HepG2 (cell line): Measurements from ENCODE around the gene SF1. TPM values are rescaled to one million over a fixed set of nuclear protein-coding genes. Genes with fewer than 3 reads are reported as not detected.

ENCODE experiments used
- ATAC-seq: fragments of 200-7000 bp; cut with Tn5 transposase; 3 replicates; pipeline ENCODE4 v1.9.1; 2020; ENCODE audit warnings: mild to moderate bottlenecking, moderate library complexity
- BruUV-seq: library from RNA; stranded (reverse); fragments of 400-500 nt; replicated peaks from 2 replicates; lab custom pipeline; 2021; lab: Mats Ljungman, UMichigan
- CTCF ChIA-PET: fragments of 300-600 bp; formaldehyde crosslinking; extraction: SDS; loops from one replicate; lab custom pipeline; 2021; ENCODE audit warnings: low total read pairs, inconsistent platforms, low intra/inter-chr PET ratio; lab: Yijun Ruan, JAX
- POLR2A ChIA-PET: fragments of 350-600 bp; sonication (Branson Sonifier 250); formaldehyde crosslinking; loops from one replicate; lab custom pipeline; 2020; ENCODE audit warnings: antibody characterized with exemption, inconsistent platforms; lab: Yijun Ruan, JAX
- DNase-seq: peaks from one replicate; pipeline ENCODE4 v3.0.0-alpha.2; 2015; ENCODE audit warnings: low spot score
- FAIRE-seq: peaks from 3 replicates; lab custom pipeline; 2011; peaks lifted over from hg19 to GRCh38; lab: Jason Lieb, UNC
- H2AFZ ChIP-seq: one replicate; pipeline ENCODE4 v1.6.1; 2011; ENCODE audit warnings: low read length, inconsistent platforms
- H3K27ac ChIP-seq: fragments of 300-600 bp; 3 replicates; pipeline ENCODE4 v1.8.0; 2011; ENCODE audit warnings: mixed run types, mild to moderate bottlenecking, mixed read lengths, low read length, inconsistent platforms; ENCODE audit not compliant: insufficient read depth; ENCODE audit errors: extremely low read length
- H3K27me3 ChIP-seq, 2 experiments: fragments of 200-600 bp in 1 of 2; 2 replicates in 1 of 2; 3 replicates in 1 of 2; pipeline versions ENCODE4 v1.6.0 to v1.8.0; 2011; ENCODE audit warnings: low read length in 2 of 2, mild to moderate bottlenecking in 2 of 2, moderate library complexity in 2 of 2, inconsistent platforms in 1 of 2; ENCODE audit not compliant: insufficient read depth in 2 of 2, control insufficient read depth in 1 of 2
- H3K36me3 ChIP-seq, 2 experiments: fragments of 200-600 bp in 1 of 2; replicated peaks in 1 of 2; 2 replicates in 1 of 2; 3 replicates in 1 of 2; pipeline versions ENCODE4 v1.5.1 to v1.8.0; 2011; ENCODE audit warnings: low read length in 2 of 2, inconsistent platforms in 1 of 2; ENCODE audit not compliant: insufficient read depth in 2 of 2, control insufficient read depth in 1 of 2
- H3K4me1 ChIP-seq: 2 replicates; pipeline ENCODE4 v1.5.1; 2012; ENCODE audit warnings: low read length, inconsistent platforms; ENCODE audit not compliant: insufficient read depth
- H3K4me2 ChIP-seq: 2 replicates; pipeline ENCODE4 v1.6.0; 2011; ENCODE audit warnings: low read depth, low read length, inconsistent platforms
- H3K4me3 ChIP-seq, 3 experiments: fragments of 200-600 bp in 1 of 3; sonication (generic), shearing (Covaris generic) in 1 of 3; replicated peaks in 1 of 3; 2 replicates each; pipeline ENCODE4 v1.5.1; 2011 to 2016; ENCODE audit warnings: low read length in 3 of 3, inconsistent platforms in 2 of 3, low read depth in 2 of 3, mild to moderate bottlenecking in 2 of 3, control low read depth in 1 of 3, mixed read lengths in 1 of 3; ENCODE audit not compliant: insufficient read depth in 1 of 3
- H3K79me2 ChIP-seq: one replicate; pipeline ENCODE4 v1.6.1; 2011; ENCODE audit warnings: low read length, inconsistent platforms; ENCODE audit not compliant: insufficient read depth
- H3K9ac ChIP-seq: 2 replicates; pipeline ENCODE4 v1.6.0; 2011; ENCODE audit warnings: mild to moderate bottlenecking, low read depth, low read length, inconsistent platforms; ENCODE audit not compliant: insufficient read depth
- H3K9me3 ChIP-seq: 2 replicates; pipeline ENCODE4 v1.5.1; 2012; ENCODE audit warnings: mild to moderate bottlenecking, low read length
- H4K20me1 ChIP-seq: 2 replicates; pipeline ENCODE4 v1.6.0; 2011; ENCODE audit warnings: inconsistent platforms, mild to moderate bottlenecking, low read length, moderate library complexity; ENCODE audit not compliant: insufficient read depth
- ATF2 ChIP-seq: sonication (generic); formaldehyde crosslinking; IDR thresholded peaks from 2 replicates; pipeline ENCODE4 v1.4.0; 2020; ENCODE audit warnings: missing genetic modification reagents
- CREB1 ChIP-seq, 2 experiments: fragments of 450-650 bp in 1 of 2; IDR thresholded peaks; 2 replicates each; pipeline ENCODE4 v1.6.1; 2016 to 2017; ENCODE audit warnings: control low read depth in 1 of 2, mild to moderate bottlenecking in 1 of 2, missing compliant biosample characterization in 1 of 2, missing genetic modification characterization in 1 of 2
- FOXJ3 ChIP-seq: sonication (generic); formaldehyde crosslinking; IDR thresholded peaks from 2 replicates; pipeline ENCODE4 v1.4.0; 2020; ENCODE audit warnings: missing genetic modification reagents, mild to moderate bottlenecking, borderline replicate concordance
- HNRNPL ChIP-seq: fragments of 200-400 bp; formaldehyde crosslinking; IDR thresholded peaks from 2 replicates; pipeline ENCODE4 v1.6.1; 2017; ENCODE audit warnings: mild to moderate bottlenecking, low read depth, low read length
- MED1 ChIP-seq: sonication (generic); formaldehyde crosslinking; IDR thresholded peaks from 2 replicates; pipeline ENCODE4 v1.4.0; 2020; ENCODE audit warnings: missing genetic modification reagents
- NR1H2 ChIP-seq: sonication (generic); formaldehyde crosslinking; IDR thresholded peaks from 2 replicates; pipeline ENCODE4 v1.8.1; 2022; ENCODE audit warnings: low read depth, missing genetic modification reagents, borderline replicate concordance
- POGZ ChIP-seq: sonication (generic); formaldehyde crosslinking; IDR thresholded peaks from 2 replicates; pipeline ENCODE4 v1.4.0; 2020; ENCODE audit warnings: mild to moderate bottlenecking, missing genetic modification reagents
- TEAD3 ChIP-seq: optimal IDR thresholded peaks from 2 replicates; pipeline ENCODE3; 2016; ENCODE audit warnings: borderline replicate concordance
- ZBTB1 ChIP-seq: sonication (generic); formaldehyde crosslinking; IDR thresholded peaks from 2 replicates; pipeline ENCODE4 v1.4.0; 2020; ENCODE audit warnings: missing genetic modification reagents, borderline replicate concordance
- ZNF18 ChIP-seq: sonication (generic); formaldehyde crosslinking; IDR thresholded peaks from 2 replicates; pipeline ENCODE4 v1.8.0; 2022; ENCODE audit warnings: mild to moderate bottlenecking, missing genetic modification reagents; ENCODE audit not compliant: insufficient replicate concordance
- ZNF891 ChIP-seq: sonication (generic); formaldehyde crosslinking; IDR thresholded peaks from 2 replicates; pipeline ENCODE4 v1.5.0; 2020; ENCODE audit warnings: mild to moderate bottlenecking, missing genetic modification reagents
- ZXDC ChIP-seq: sonication (generic); formaldehyde crosslinking; IDR thresholded peaks from 2 replicates; pipeline ENCODE4 v1.5.0; 2020; ENCODE audit warnings: mild to moderate bottlenecking, missing genetic modification reagents
- WGBS: methylation state at CpG from one replicate; pipeline ENCODE4 v1.1.6; 2017; ENCODE audit warnings: low lambda C conversion rate; 5-methylcytosine and 5-hydroxymethylcytosine counted together
- in situ Hi-C: cut with HindIII; loops from 2 replicates; pipeline ENCODE4 v1.10.0; 2017; ENCODE audit warnings: low pct_unique_long_range_greater_than_20kb; ENCODE audit not compliant: extremely low pct_ligation_motif_present
- intact Hi-C: fragments of 100-400 bp; cut with micrococcal nuclease; formaldehyde crosslinking; loops from one replicate; pipeline ENCODE4 v1.10.0; 2022; ENCODE audit not compliant: unreplicated experiment
- polyA plus RNA-seq, 8 experiments: library from polyadenylated mRNA; depleted of rRNA in 3 of 8; stranded (reverse) in 7 of 8; unstranded in 1 of 8; fragments of >200 nt; fragmentation: Illumina TruSeq in 4 of 8; extraction: Trizol in 4 of 8; gene quantifications; 2 replicates each; pipeline versions ENCODE4 v1.2.1 to v1.2.3, GENCODE V29; 2011 to 2016; ENCODE audit warnings: low read depth in 4 of 8, missing spikeins in 1 of 8, mixed read lengths in 1 of 8; ENCODE audit not compliant: insufficient read depth in 1 of 8
- total RNA-seq, 5 experiments: library from RNA; depleted of rRNA; stranded (reverse); fragments of >200 nt; fragmentation: Illumina TruSeq; extraction: Trizol; gene quantifications; 2 replicates each; pipeline ENCODE4 v1.2.3, GENCODE V29; 2016; ENCODE audit warnings: low read depth in 1 of 5

The SF1 gene
- total and polyA plus RNA-seq, 2 of the 13 experiments (the other 11 are each of a cell fraction or from before 2014, with no cell fraction given) = 55.5 to 70.4 TPM

GRCh38 chr11:64717268-64717578, 61.1 kb downstream of the SF1 start:
- TF ChIP-seq CREB1 (IDR thresholded peaks at IDR 0.05) (0 out of 2 replicates have a peak, but pooled peaks have one; percentile 3), CREB1 (CRISPR knock-in tag; IDR thresholded peaks at IDR 0.05) (no peak), NR1H2 (CRISPR knock-in tag) (no peak)
- in situ Hi-C loops = no loop called here
- Histone ChIP-seq H3K4me3 (no peak overlapping the region), H3K27me3 (peaks cover 7 to 74% of the 10 kb centered on the region in 2 experiments; a peak in 4 of 5 replicates), H3K79me2 (no peaks in the 10 kb centered on the region), H3K4me1 (no peaks in the 10 kb centered on the region), H4K20me1 (no peaks in the 10 kb centered on the region), H3K27ac (no peak overlapping the region), H3K9me3 (no peaks in the 10 kb centered on the region), H3K9ac (no peak overlapping the region), H3K36me3 (no peaks in the 10 kb centered on the region), H2AFZ (no peak overlapping the region), H3K4me2 (no peak overlapping the region)
- ChIA-PET POLR2A (no interaction called here), CTCF (no interaction called here)
- DNase-seq = no peak
- no TSS peak for BruUV-seq
- intact Hi-C loops = no loop called here
- WGBS = 13% methylated on average over 3 of the region's 4 CpGs
- FAIRE-seq = no peak
- peak; percentile 18; the same call in 1 of the 3 replicates for ATAC-seq

- Histone ChIP-seq H2AFZ (no peak overlapping the region), H3K4me3 (no peak overlapping the region), H3K79me2 (no peaks in the 10 kb centered on the region), H3K4me1 (no peaks in the 10 kb centered on the region), H3K9me3 (no peaks in the 10 kb centered on the region), H3K4me2 (no peak overlapping the region), H3K27me3 (peaks cover 7 to 70% of the 10 kb centered on the region in 2 experiments; a peak in 4 of 5 replicates), H3K27ac (no peak overlapping the region), H4K20me1 (no peaks in the 10 kb centered on the region), H3K9ac (no peak overlapping the region), H3K36me3 (no peaks in the 10 kb centered on the region)
- no peak for DNase-seq
- in situ Hi-C loops = no loop called here
- CTCF ChIA-PET = no interaction called here
- no peak for ATAC-seq
- 12% methylated on average over 10 of the region's 21 CpGs for WGBS
- POLR2A ChIA-PET = no interaction called here
- intact Hi-C loops = no loop called here
- no TSS peak for BruUV-seq
- no peak for TF ChIP-seq TEAD3
- no peak for TF ChIP-seq ZNF18
- no peak for TF ChIP-seq ATF2 (CRISPR knock-in tag)
- no peak for TF ChIP-seq MED1 (CRISPR knock-in tag)
- no peak for TF ChIP-seq ZNF891 (CRISPR knock-in tag)
- TF ChIP-seq ZBTB1 (CRISPR knock-in tag) = no peak
- no peak for TF ChIP-seq HNRNPL
- TF ChIP-seq ZXDC = no peak
- TF ChIP-seq FOXJ3 (CRISPR knock-in tag) = no peak
- no peak for TF ChIP-seq POGZ (CRISPR knock-in tag)
- no peak for FAIRE-seq
Measured at GRCh38 chr11:64716473-64717267, 61.7 kb downstream of the SF1 start.
